ENCODE results near the gene KDM4B.

KDM4B gene

GRCh38 chr19:4979211-4979807 is 10.4 kb downstream of the KDM4B start:
- ChIA-PET CTCF (interaction anchor here (1.4 kb wide), 2 partner anchors 9 to 188 kb away, joined by 3 read pairs; no protein-coding TSS in a partner anchor), POLR2A (interaction anchor here (1.0 kb wide), 1 partner anchor 11 kb away, joined by 3 read pairs; the partner anchor contains the start of gene KDM4B)
- TF ChIP-seq CTCF (IDR thresholded peaks at IDR 0.05; ENCODE audit: control extremely low read depth, extremely low read depth, low read depth, missing control alignments), result no peak
- no peak for DNase-seq (ENCODE audit: extremely low spot score)

- CTCF ChIA-PET, result interaction anchor here (1.0 to 1.4 kb wide), 3 partner anchors 10 to 189 kb away, joined by 3 to 4 read pairs (median 3); no protein-coding TSS in a partner anchor
- POLR2A ChIA-PET, result interaction anchor here (0.7 kb wide), 1 partner anchor 59 kb away, joined by 8 read pairs; no protein-coding TSS in a partner anchor
- TF ChIP-seq CTCF (IDR thresholded peaks at IDR 0.05; ENCODE audit: control extremely low read depth, extremely low read depth, low read depth, missing control alignments), result no peak
- no peak for DNase-seq (ENCODE audit: extremely low spot score)
Measured at GRCh38 chr19:4980067-4980466, 11.2 kb downstream of the KDM4B start.

GRCh38 chr19:4980838-4981680 is 12.1 kb downstream of the KDM4B start:
- ChIA-PET POLR2A (interaction anchor here (0.6 to 0.7 kb wide), 2 partner anchors 13 to 58 kb away, joined by 5 to 8 read pairs; no protein-coding TSS in a partner anchor), CTCF (interaction anchor here (1.0 kb wide), 1 partner anchor 24 kb away, joined by 4 read pairs; no protein-coding TSS in a partner anchor)
- TF ChIP-seq CTCF (IDR thresholded peaks at IDR 0.05; ENCODE audit: control extremely low read depth, extremely low read depth, low read depth, missing control alignments), result no peak
- no peak for DNase-seq (ENCODE audit: extremely low spot score)

- POLR2A ChIA-PET, result no interaction called here
- CTCF ChIA-PET, result no interaction called here
- no peak for TF ChIP-seq CTCF (IDR thresholded peaks at IDR 0.05; ENCODE audit: control extremely low read depth, extremely low read depth, low read depth, missing control alignments)
- DNase-seq (ENCODE audit: extremely low spot score), result no peak
Measured at GRCh38 chr19:4981681-4981958, 12.7 kb downstream of the KDM4B start.

GRCh38 chr19:4983346-4984105 is 14.6 kb downstream of the KDM4B start:
- no peak for DNase-seq (ENCODE audit: extremely low spot score)
- no peak for TF ChIP-seq CTCF (IDR thresholded peaks at IDR 0.05; ENCODE audit: control extremely low read depth, extremely low read depth, low read depth, missing control alignments)
- ChIA-PET POLR2A (no interaction called here), CTCF (interaction anchor here (3.1 kb wide), 1 partner anchor 18 kb away, joined by 14 read pairs; no protein-coding TSS in a partner anchor)

- TF ChIP-seq CTCF (IDR thresholded peaks at IDR 0.05; ENCODE audit: control extremely low read depth, extremely low read depth, low read depth, missing control alignments), result no peak
- CTCF ChIA-PET, result interaction anchor here (3.1 kb wide), 1 partner anchor 18 kb away, joined by 14 read pairs; no protein-coding TSS in a partner anchor
- no peak for DNase-seq (ENCODE audit: extremely low spot score)
- POLR2A ChIA-PET, result no interaction called here
Measured at GRCh38 chr19:4984106-4984380, 15.1 kb downstream of the KDM4B start.
